Stimulated activated effector memory CD8-positive, alpha-beta T cell treated with anti-CD3 and anti-CD28 coated beads, Interleukin-12 subunit alpha, Interleukin-12 subunit beta, amount 100 ng/mL, for 72 hours (primary cell): ENCODE results near the gene OR6N1.

Source experiments
- ATAC-seq: fragments of 150-1000 bp; cut with Tn5 transposase; 2 replicates; pipeline ENCODE4 v1.10.0; 2021
- DNase-seq, 2 donors: peaks; one replicate each; pipeline ENCODE4 v3.0.0; 2021 to 2022; ENCODE audit warnings: low spot score in 2 of 2
- H3K27ac Mint-ChIP-seq: one replicate; pipeline ENCODE4 v1.8.0; 2022; ENCODE audit warnings: mild to moderate bottlenecking, mixed read lengths
- H3K36me3 Mint-ChIP-seq: one replicate; pipeline ENCODE4 v1.8.0; 2022; ENCODE audit warnings: mild to moderate bottlenecking, mixed read lengths
- H3K4me1 Mint-ChIP-seq: one replicate; pipeline ENCODE4 v1.8.0; 2022; ENCODE audit warnings: mixed read lengths
- H3K4me3 Mint-ChIP-seq: one replicate; pipeline ENCODE4 v1.8.0; 2022; ENCODE audit warnings: mild to moderate bottlenecking, mixed read lengths
- H3K9me3 Mint-ChIP-seq: one replicate; pipeline ENCODE4 v1.8.0; 2022; ENCODE audit warnings: mixed read lengths

Gene OR6N1, protein sequence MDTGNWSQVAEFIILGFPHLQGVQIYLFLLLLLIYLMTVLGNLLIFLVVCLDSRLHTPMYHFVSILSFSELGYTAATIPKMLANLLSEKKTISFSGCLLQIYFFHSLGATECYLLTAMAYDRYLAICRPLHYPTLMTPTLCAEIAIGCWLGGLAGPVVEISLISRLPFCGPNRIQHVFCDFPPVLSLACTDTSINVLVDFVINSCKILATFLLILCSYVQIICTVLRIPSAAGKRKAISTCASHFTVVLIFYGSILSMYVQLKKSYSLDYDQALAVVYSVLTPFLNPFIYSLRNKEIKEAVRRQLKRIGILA

DNA sequence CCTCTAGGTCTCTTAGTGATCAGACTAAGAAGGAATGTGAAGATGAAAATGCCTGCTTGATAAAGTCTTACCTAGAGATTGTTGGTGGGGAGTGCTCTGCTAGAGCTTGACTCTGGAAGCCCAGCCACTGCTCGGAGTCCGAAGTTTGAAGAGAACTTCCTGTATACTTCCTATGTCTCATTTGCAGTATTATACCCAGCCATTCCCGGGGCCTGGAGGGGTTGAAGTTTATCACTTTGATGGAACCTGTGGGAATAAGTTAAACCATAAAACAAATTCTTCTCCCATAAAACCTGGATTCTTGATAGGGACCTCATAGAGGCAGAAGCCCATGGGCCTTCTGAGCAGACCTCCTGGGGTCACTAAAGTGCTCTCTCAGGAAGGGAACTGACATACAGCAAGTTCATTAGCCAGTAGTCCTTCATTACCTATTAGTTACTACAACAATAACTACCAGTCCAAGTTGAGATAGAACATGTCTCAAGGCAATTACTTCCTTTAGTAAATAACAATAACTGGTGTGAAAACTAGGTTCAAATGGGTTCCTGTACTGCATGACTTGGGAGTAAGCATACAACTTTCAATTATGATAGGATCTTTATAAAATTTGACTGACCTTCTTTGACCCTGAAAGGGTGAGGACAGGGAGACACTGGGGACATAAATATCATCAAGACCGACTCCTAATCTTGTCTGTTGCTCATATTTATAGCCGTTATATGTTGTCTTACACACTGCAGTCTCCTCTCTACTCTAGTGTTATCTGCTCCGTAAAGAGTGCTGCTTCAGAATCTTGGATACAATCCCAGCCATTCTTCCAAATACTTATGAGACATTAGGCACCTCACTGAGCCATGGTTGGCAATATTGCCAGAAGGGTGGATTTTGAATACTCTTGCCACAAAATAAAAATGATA is at the start of gene OR6N1:
Gene OR6N1 (minus strand): TSS at position 246 of the 917 bp plus-strand sequence. CDS start 5,513 bp downstream, outside the sequence.
- H3K4me3 Mint-ChIP-seq: no peak within 1 kb of the TSS
- no peaks in the 10 kb centered on the region for H3K4me1 Mint-ChIP-seq
- H3K27ac Mint-ChIP-seq: no peak within 1 kb of the TSS
- ATAC-seq (no peak), DNase-seq (no peak)
- no peaks in the 10 kb centered on the region for H3K9me3 Mint-ChIP-seq
- H3K36me3 Mint-ChIP-seq: no peaks in the 10 kb centered on the region

DNA sequence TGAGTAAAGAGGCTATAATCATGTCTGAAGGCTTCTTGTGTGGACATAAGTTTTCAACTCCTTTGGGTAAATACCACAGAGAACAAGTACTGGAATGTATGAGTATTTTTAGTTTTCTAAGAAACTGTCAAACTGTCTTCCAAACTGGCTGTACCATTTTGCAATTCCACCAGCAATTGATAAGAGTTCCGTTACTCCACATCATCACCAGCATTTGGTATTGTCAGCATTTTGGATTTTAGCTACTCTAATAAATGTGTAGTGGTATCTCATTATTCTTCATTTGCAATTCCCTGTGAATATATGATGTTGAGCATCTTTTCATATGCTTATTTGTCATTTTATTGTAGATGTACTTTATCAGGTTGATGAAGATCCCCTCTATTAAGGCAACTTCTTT is 49.7 kb upstream of the OR6N1 start:
- DNase-seq (no peak), ATAC-seq (no peak)
- H3K36me3 Mint-ChIP-seq: no peaks in the 10 kb centered on the region
- H3K27ac Mint-ChIP-seq: no peak overlapping the region
- no peak overlapping the region for H3K4me3 Mint-ChIP-seq
- H3K9me3 Mint-ChIP-seq: no peaks in the 10 kb centered on the region
- peaks cover 29% of the 10 kb centered on the region for H3K4me1 Mint-ChIP-seq

DNA sequence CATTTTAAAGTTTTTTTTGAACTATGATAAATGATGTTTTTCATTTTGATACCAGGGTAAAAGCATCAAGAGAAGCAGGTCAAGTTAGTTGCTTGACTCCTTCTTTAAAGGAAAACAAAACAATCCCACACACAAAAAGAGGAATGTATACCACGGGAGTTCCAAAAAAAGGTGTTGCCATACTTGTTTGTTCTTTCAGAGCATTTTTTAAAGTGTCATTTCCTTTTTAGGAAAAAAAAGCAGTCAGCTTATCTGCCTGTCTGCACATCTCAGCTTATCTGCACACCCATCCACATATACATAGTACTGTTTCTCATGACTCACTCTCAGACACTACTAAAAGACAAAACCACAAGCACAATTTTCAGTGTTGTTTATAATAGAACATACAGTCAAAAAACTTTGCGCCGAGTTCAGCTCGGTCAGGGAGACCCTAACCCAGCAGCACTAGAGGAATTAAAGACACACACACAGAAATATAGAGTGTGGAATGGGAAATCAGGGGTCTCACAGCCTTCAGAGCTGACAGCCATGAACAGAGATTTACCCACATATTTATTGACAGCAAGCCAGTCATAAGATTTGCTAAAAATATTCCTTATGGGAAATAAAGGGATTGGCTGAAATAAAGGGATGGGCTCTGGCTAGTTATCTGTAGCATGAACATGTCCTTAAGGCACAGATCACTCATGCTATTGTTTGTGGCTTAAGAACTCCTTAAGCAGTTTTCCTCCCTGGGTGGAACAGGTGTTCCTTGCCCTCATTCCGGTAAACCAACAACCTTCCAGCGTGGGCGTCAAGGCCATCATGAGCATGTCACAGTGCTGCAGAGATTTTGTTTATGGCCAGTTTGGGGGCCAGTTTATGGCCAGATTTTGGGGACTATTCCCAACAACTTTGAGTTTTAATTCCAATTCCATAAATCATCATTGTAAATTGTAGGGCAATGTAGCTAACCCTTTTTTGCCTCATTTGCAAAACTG is 47.8 kb upstream of the OR6N1 start:
- ATAC-seq (peak; percentile 100), DNase-seq (no peak)
- Mint-ChIP-seq H3K4me3 (peak overlapping the region; percentile 37), H3K9me3 (no peaks in the 10 kb centered on the region), H3K4me1 (peaks cover 29% of the 10 kb centered on the region), H3K27ac (peak overlapping the region; percentile 53), H3K36me3 (no peaks in the 10 kb centered on the region)

DNA sequence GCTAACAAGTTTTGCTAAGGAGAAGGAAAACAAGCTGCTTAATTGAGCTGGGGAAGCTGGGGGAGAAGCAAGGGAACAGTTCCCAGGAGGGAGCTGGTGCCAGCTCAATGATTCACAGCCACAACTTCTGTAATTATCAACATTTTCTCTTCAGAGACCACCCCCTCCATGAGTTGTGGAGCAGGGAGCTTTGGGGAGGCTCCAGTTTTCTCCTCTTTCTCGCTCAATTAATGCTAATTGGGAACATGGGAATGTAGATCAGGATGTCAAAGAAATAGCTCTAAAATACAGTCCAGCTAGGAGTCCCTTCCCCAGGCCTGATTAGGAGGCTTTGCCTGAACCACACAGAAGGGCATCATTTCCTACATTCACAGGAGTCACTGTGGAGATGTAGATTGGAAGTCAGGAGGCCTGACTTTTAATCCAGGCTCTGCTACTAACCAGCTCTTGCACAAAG is 47.0 kb upstream of the OR6N1 start:
- DNase-seq (no peak), ATAC-seq (peak; percentile 48)
- Mint-ChIP-seq H3K36me3 (no peaks in the 10 kb centered on the region), H3K4me3 (peak overlapping the region; percentile 37), H3K4me1 (peaks cover 29% of the 10 kb centered on the region), H3K27ac (peak overlapping the region; percentile 53), H3K9me3 (no peaks in the 10 kb centered on the region)

DNA sequence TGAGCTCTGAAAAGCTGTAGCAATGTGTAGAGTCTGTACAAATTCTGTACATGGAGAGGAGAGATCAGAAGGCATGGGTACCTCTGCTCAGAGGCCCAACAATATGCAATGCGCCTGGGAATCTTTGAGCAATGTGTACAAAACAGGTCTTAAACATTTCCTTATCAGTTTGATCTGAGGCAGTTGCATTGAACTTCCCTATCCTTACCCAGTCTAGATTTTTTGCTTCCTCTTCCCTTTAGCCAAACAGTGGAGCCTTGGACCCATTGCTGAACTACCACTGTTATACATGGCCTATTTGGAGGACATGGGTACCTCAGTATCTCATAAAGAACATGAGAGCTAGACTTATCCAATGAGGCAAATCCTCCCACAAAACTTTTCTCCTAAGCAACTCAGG is 46.6 kb upstream of the OR6N1 start:
- Mint-ChIP-seq H3K36me3 (no peaks in the 10 kb centered on the region), H3K4me3 (peak overlapping the region; percentile 37), H3K27ac (peak overlapping the region; percentile 53), H3K9me3 (no peaks in the 10 kb centered on the region), H3K4me1 (peaks cover 29% of the 10 kb centered on the region)
- no peak for ATAC-seq
- no peak for DNase-seq

DNA sequence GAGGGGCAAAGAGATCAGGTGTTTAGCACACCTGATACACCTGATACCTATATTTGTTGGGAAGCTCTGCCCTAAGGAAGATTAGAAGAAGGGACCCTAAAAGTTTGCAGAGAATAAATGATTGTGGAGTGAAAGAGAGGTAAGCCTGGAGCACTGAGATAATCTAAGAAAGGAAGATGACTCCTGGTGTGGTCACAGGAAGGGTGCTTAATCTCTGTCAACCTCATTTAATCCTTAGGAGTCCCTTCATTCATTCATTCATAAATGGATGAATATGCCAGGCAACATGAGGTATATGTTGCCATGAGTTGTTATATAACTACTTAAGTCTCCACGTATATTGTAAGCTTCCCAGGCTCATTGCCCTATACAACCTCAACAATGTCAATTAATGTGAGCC is 43.0 kb upstream of the OR6N1 start:
- ATAC-seq: no peak
- no peak overlapping the region for H3K27ac Mint-ChIP-seq
- no peaks in the 10 kb centered on the region for H3K9me3 Mint-ChIP-seq
- no peak for DNase-seq
- no peak overlapping the region for H3K4me3 Mint-ChIP-seq
- peaks cover 27% of the 10 kb centered on the region for H3K4me1 Mint-ChIP-seq
- H3K36me3 Mint-ChIP-seq: no peaks in the 10 kb centered on the region

DNA sequence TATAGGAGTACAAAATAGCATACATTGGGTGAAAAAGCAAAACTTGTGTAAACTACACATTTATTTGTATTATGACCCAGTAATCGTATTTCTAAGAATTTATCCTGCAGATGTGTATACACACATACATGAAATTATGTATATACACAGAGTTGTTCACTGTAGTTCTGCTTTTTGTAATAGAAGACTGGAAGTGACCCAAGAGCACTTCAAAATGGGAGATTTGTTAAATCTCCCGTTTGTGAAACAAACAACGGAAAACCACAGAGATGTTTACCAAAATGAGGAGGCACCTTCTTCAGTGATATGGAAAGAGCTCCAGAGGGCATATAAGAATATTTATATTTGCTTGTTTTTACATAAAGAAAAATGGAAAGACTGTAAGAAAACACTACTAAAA is 41.2 kb upstream of the OR6N1 start:
- DNase-seq (no peak), ATAC-seq (no peak)
- no peaks in the 10 kb centered on the region for H3K36me3 Mint-ChIP-seq
- H3K9me3 Mint-ChIP-seq: no peaks in the 10 kb centered on the region
- H3K27ac Mint-ChIP-seq: no peak overlapping the region
- H3K4me1 Mint-ChIP-seq: peaks cover 9% of the 10 kb centered on the region
- no peak overlapping the region for H3K4me3 Mint-ChIP-seq

DNA sequence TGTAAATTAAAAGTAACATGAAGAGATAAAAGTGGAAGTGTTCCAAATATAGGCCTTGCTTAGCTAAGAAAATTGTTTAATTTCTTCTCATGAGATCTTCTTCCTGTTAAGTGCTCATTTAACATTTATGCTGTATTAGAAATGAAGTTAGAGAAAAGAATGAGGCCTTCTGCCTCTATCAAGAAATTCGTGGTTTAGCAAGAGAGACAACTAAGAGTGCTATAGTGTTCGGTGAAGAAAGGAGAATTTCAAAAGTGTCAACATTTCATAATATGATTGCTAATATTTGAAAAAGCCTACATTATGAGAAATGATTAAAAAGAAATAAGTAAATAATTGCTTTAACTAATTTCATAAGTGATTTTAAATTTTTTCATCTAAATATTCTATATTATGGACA is 40.3 kb upstream of the OR6N1 start:
- ATAC-seq (no peak), DNase-seq (no peak)
- Mint-ChIP-seq H3K36me3 (no peaks in the 10 kb centered on the region), H3K9me3 (no peaks in the 10 kb centered on the region), H3K4me3 (no peak overlapping the region), H3K4me1 (peaks cover under 1% of the 10 kb centered on the region), H3K27ac (no peak overlapping the region)

DNA sequence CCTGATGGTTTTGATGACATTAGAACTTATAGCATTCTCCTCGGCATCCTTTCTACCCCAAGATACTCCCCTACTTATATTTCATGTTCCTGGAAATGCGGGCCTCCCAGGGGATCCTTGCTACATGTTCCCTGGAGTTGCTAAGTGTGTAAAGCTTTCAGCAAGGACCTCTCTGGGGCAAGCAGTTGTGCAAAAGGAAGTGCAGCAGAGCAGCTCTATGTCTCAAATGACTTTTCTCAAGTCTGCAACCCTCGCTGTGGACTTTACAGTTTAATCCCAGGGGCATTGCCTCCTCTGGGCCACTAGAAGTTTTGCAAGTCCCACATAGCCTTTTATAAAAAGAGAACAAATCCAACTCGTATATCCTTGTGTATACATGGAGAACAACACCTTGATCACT is 38.3 kb upstream of the OR6N1 start:
- no peak overlapping the region for H3K4me3 Mint-ChIP-seq
- H3K4me1 Mint-ChIP-seq: no peaks in the 10 kb centered on the region
- no peaks in the 10 kb centered on the region for H3K36me3 Mint-ChIP-seq

DNA sequence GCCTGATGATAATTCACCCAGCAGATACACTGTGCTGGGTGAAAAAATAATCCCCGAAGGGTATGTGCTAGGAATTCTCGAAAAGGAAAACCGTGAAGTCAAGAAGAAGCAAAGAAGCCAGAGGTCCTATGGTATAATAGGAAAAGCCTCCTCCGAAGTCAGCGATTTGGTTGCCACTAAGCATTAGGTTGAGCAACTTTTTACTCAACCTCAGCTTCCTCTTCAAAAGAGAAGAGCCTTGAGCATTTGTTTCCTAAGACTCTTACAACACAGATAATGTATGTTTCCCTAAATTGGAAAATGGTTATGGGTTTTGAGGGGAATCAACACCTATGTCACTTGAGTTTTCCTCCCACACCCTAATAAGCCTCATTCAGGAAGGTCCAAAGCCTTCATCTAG is 37.9 kb upstream of the OR6N1 start:
- H3K4me3 Mint-ChIP-seq: no peak overlapping the region
- no peaks in the 10 kb centered on the region for H3K36me3 Mint-ChIP-seq
- H3K9me3 Mint-ChIP-seq: no peaks in the 10 kb centered on the region
- H3K4me1 Mint-ChIP-seq: no peaks in the 10 kb centered on the region
- no peak overlapping the region for H3K27ac Mint-ChIP-seq
- DNase-seq: no peak
- ATAC-seq: no peak

More for the DNA sequence above, 38.3 kb upstream of the OR6N1 start:
- DNase-seq (no peak), ATAC-seq (no peak)
- no peaks in the 10 kb centered on the region for H3K9me3 Mint-ChIP-seq
- H3K27ac Mint-ChIP-seq: no peak overlapping the region

DNA sequence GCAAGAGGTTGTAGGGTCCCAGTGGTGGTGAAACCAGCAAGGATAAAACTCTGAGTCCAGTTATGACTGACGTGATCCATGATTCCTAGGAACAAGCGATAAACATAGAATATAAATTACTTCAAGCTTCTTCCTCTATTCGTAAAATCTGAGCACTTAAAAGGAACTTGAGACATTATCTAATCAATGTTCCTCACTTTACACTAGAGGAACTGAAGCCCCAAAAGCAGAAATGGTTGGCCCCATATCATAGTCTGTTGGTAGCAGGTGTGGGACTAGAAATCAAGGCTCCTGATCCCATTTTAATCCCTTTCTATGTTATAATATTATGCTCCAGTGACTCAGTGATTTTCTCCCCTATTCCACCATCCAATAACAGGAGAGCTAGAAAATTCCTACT is 37.3 kb upstream of the OR6N1 start:
- H3K9me3 Mint-ChIP-seq: no peaks in the 10 kb centered on the region
- no peaks in the 10 kb centered on the region for H3K36me3 Mint-ChIP-seq
- DNase-seq (no peak), ATAC-seq (no peak)
- no peak overlapping the region for H3K27ac Mint-ChIP-seq
- no peak overlapping the region for H3K4me3 Mint-ChIP-seq
- H3K4me1 Mint-ChIP-seq: no peaks in the 10 kb centered on the region

DNA sequence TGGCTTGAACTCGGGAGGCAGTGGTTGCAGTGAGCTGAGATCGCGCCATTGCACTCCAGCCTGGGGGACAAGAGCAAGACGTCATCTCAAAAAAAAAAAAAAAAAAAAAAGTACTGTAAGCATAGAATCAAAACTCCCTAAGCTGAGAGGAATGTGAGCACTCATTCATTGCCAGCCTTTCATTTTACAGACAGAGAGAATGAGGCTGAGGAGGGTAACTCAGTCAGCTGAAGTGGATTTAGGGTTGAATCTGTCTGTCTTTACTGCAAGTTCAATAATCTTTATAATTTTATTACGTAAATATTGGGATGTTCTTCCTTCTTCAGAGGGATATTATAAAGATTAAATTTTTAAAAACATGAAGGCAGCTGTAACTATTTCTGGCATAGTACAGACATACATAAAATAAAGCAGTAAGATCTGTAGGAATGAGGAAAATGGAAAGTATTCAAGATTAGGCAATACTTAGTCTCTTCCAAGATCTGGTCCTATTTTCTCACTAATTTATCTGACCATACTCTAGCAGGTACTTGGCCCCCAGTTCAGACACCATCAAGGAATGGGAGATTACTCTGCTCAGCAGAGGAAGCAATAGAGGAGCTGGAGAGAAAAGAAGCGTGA is 35.0 kb upstream of the OR6N1 start:
- Mint-ChIP-seq H3K4me3 (no peak overlapping the region), H3K4me1 (no peaks in the 10 kb centered on the region), H3K36me3 (no peaks in the 10 kb centered on the region), H3K9me3 (no peaks in the 10 kb centered on the region), H3K27ac (no peak overlapping the region)
- no peak for DNase-seq
- ATAC-seq: no peak

DNA sequence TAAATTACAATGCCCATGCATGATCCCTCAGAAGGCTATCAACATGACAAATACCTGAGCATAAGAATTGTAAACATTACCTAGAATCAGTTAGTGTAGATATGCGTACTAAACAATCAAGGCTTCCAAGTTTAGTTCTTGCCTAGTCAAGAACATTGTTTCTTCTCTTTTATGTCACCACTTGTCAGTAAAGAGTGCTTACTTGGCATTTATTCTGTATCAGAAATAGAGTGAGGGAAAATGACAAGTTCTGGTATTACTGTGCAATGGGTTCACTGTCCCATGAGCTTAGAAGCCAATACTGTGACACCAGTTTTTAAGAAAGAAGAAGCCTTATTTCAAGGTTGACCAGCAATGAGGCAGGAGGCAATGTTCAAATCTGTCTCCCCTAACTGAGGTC is 31.7 kb upstream of the OR6N1 start:
- Mint-ChIP-seq H3K36me3 (no peaks in the 10 kb centered on the region), H3K4me1 (no peaks in the 10 kb centered on the region), H3K9me3 (no peaks in the 10 kb centered on the region), H3K4me3 (no peak overlapping the region), H3K27ac (no peak overlapping the region)
- ATAC-seq (no peak), DNase-seq (no peak)

DNA sequence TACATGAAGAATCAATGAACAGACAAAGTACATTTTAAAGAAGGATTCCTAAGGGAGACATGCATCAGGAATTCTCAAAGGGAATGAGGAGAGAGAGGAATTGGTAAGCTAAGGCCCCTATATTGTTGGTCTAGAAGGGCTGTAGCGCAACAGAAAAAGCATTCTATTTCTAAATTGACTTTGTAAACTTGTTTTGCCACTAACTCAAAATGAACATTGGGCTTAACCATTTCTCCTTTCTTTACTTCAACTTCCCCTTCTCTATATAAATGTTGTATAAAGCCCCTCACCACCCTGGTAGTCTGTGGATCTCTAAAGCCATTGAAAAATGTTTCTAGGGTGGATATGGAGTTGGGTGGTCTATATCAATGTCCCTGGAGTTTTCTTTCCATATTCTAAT is 29.4 kb upstream of the OR6N1 start:
- Mint-ChIP-seq H3K9me3 (no peaks in the 10 kb centered on the region), H3K4me3 (no peak overlapping the region), H3K36me3 (no peaks in the 10 kb centered on the region), H3K4me1 (no peaks in the 10 kb centered on the region), H3K27ac (no peak overlapping the region)
- DNase-seq: no peak
- no peak for ATAC-seq

DNA sequence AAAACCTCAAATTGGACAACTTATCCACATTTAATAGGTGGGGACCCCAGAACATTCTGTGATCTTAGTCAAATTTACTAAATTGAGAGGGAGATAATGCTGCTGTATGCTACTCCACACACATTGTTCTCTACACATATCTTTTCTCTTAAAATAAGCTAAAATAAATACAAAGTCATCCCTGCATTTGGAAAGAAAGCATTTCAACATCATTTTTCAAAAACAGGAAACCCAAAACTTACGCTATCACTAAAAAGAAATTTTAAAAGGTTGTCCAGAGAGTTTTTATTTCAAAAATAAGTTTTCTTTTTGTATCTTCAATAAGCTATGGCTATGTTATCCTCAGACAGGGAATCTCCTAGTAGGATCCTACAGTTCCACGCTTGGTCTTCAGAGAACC is 28.5 kb upstream of the OR6N1 start:
- no peak overlapping the region for H3K27ac Mint-ChIP-seq
- H3K4me1 Mint-ChIP-seq: no peaks in the 10 kb centered on the region
- no peak for DNase-seq
- no peak for ATAC-seq
- no peaks in the 10 kb centered on the region for H3K9me3 Mint-ChIP-seq
- no peak overlapping the region for H3K4me3 Mint-ChIP-seq
- H3K36me3 Mint-ChIP-seq: no peaks in the 10 kb centered on the region
